GM19455 (cell line): ENCODE data around the gene BATF3.

ENCODE experiments used
- ATAC-seq: cut with Tn5 transposase; IDR thresholded peaks from one replicate; pipeline ENCODE4 v1.9.1; 2021; ENCODE audit not compliant: unreplicated experiment

BATF3 gene

GRCh38 chr1:212710566-212710965 lies 10.9 kb upstream of the BATF3 start:
- ATAC-seq = no peak

- no peak for ATAC-seq
These were observed 4.4 kb upstream of the BATF3 start for GRCh38 chr1:212703991-212704564.

DNA sequence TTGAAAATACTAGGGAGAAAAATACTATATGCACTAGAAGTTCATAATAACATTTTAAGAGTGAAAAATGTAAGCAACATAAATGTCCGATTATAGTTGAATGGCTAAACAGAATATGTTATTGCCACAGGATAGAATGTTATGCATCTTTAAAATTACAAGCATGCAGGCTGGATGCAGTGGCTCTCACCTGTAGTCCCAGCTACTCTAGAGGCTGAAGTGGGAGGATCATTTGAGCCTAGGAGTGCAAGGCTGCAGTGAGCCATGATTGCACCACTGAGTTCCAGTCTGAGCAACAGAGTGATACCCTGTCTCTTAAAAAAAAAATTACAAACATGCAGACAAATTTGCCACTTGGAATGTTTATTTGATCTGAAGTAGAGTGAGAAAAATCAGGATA lies 3.0 kb upstream of the BATF3 start:
- no peak for ATAC-seq

GRCh38 chr1:212701910-212702309 lies 2.3 kb upstream of the BATF3 start:
- ATAC-seq = no peak

DNA sequence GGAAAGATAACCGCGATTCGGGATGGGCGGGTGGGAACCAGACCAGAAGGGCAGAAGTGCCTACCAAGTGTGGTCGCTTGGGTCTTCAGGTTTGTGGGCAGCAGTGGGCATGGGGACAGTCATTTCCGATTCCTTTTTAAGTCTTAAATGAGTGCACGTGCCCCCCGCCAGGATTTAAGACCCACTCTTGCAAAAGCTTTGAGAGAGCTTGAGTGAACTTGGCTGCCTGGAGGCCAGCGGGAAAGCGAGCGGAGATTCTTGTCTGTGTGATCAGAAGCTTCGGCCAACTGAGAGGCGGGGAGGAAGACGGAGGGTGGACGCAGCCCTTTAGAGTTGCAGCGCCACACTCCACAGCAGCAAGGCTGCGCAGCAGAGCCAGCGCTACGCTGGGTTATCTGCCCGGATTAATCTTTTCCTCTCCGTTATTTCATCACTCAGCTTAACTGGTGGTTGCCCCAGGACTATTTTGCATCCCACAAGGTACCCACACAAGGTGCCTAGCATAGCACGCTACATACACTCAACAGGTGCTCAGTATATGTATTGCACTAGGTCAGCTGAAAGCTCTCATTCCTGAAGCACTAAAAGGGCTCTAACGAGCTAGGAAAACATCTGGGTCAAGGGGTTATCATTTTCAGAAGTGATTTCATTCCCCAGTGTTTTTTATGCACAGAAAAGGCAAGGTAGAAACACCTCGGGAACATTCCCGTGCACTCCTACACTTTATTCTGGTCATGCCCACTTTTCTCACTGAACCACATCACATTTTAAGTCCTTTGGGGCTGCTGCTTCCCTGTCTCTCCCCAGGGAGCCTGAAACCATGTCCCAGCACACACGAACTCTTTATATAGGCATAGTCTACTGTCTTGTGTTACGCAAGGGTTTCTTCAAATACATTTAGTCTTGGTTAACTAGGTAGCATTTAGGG lies 1.5 kb upstream of the BATF3 start:
- ATAC-seq = no peak

GRCh38 chr1:212700223-212700891 lies 717 bp upstream of the BATF3 start:
- ATAC-seq = peak; percentile 38

GRCh38 chr1:212699104-212699624 lies 476 bp downstream of the BATF3 start:
- peak; percentile 62 for ATAC-seq

GRCh38 chr1:212698467-212699103 lies 1.1 kb downstream of the BATF3 start:
- peak; percentile 20 for ATAC-seq

DNA sequence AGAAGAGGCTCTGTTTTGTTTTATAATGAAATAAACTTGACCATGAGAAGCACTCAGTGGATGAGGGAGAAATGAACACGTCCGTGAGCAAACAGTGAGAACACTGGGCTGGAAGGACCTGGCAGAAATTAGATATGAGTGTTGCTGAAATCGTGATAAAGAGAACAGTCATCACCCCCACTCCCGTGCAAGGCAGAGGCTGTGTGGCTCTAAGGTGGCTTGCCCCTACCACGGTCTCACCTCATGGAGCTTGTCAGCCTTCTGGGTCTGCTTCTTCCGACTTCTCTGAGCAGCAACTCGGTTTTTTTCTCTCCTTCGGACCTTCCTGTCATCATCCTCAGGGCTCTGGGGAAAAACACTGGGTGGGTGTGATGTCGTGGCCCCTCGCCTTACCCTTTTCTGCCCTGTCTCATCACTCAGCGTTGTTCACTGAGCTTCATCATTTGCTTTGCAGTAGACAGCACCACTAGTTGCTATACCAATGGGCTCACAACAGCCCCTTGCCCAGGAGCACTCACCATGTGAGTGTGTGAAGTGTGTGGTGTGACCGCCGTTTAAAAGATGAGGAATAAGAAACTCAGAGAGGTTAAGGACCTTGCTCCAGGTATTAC lies 2.8 kb downstream of the BATF3 start:
- ATAC-seq = no peak

GRCh38 chr1:212692774-212693644 lies 6.6 kb downstream of the BATF3 start:
- no peak for ATAC-seq

DNA sequence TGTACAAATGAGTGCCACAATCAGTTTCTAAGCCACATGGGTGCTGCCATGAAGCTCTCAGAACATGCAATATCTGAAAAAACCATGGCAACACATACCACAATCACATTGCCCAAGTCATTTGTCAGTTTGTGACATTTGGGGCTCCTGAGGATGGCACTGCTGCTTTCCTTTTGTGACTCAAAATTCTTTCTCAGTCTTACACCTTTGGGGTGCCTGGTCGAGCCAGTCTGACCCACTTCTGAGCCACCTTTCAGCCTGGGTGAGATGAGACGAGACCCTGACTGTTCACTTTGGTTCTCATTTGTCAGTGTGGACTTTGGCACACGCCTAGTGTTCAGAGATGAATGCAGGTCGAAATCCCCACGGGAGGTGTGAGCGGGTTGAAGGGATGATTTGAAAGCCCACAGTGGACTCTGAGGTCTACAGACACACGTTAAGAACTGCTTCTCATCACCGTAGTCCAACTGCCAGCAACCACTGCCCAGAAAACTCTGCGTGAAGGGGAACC lies 8.0 kb downstream of the BATF3 start:
- no peak for ATAC-seq

GRCh38 chr1:212690816-212691403 lies 8.7 kb downstream of the BATF3 start:
- ATAC-seq = no peak

GRCh38 chr1:212689758-212690529 lies 9.7 kb downstream of the BATF3 start:
- no peak for ATAC-seq

GRCh38 chr1:212689196-212689725 lies 10.4 kb downstream of the BATF3 start:
- ATAC-seq = no peak

GRCh38 chr1:212688341-212689047 lies 11.1 kb downstream of the BATF3 start:
- ATAC-seq = no peak

DNA sequence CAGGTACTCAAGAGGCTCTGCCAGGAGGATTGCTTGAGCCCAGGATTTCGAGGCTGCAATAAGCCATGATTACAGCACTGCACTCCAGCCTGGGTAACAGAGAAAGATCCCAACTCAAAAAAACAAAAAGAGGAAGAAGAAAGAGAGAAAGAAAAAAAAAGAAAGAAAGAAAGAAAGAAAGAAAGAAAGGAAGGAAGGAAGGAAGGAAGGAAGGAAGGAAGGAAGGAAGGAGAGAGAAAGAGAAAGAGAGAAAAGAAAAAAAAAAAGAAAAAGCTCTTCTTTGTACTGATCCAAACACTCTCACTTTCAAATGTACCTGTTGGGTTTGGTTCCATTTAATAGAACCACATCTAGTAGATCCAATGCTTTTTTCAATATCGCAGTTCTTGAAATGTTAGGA lies 11.8 kb downstream of the BATF3 start:
- no peak for ATAC-seq

DNA sequence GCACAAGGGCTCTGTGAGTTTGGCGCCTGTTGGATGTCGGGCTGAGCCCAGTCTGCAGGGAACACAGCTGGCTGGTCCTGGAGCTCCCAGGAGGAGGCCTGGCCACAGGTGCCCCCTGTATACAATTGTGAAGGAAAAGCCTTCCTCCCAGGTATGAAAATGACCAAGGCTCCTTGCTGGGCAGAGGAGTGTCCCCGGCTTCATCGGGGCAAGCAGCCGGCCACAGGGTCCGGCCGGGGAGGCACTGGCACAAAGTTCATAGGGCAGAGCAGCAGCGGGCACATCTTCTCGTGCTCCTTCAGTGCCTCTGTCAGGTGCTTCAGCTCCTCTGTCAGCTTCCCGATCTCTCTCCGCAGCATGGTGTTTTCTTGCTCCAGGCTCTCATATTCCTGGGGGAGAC lies 13.0 kb downstream of the BATF3 start:
- no peak for ATAC-seq

GRCh38 chr1:212686069-212686468 lies 13.6 kb downstream of the BATF3 start:
- ATAC-seq = no peak
